ENCODE results near the gene UTP15.

UTP15 gene

DNA sequence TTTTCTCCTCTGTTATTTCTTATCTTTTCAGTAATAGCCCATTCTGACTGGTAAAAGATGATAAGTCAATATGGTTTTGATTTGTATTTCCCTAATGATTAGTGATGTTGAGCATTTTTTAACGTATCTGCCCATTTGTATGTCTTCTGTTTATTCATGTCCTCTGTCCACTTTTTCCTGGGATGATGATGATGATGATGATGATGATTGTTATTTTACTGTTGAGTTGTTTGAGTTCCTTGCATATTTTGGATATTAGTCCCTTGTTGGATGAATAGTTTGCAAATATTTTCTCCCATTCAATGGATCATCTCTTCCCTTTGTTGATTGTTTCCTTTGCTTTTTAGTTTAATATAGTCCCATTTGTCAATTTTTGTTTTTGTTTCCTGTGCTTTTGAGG, 27.0 kb downstream of the UTP15 start:
- H3K4me1 Mint-ChIP-seq (ENCODE audit: low read depth): no peaks in the 10 kb centered on the region
- H3K9me3 Mint-ChIP-seq: no peaks in the 10 kb centered on the region
- H3K36me3 Mint-ChIP-seq (ENCODE audit: low read depth): no peaks in the 10 kb centered on the region
- intact Hi-C loops (cut with micrococcal nuclease): loop anchor here (5.0 kb wide), 1 partner anchor 1055 kb away; no protein-coding TSS in a partner anchor
- H3K27me3 Mint-ChIP-seq: no peaks in the 10 kb centered on the region
- no peak overlapping the region for H3K27ac Mint-ChIP-seq
- H3K4me3 Mint-ChIP-seq: no peak overlapping the region

DNA sequence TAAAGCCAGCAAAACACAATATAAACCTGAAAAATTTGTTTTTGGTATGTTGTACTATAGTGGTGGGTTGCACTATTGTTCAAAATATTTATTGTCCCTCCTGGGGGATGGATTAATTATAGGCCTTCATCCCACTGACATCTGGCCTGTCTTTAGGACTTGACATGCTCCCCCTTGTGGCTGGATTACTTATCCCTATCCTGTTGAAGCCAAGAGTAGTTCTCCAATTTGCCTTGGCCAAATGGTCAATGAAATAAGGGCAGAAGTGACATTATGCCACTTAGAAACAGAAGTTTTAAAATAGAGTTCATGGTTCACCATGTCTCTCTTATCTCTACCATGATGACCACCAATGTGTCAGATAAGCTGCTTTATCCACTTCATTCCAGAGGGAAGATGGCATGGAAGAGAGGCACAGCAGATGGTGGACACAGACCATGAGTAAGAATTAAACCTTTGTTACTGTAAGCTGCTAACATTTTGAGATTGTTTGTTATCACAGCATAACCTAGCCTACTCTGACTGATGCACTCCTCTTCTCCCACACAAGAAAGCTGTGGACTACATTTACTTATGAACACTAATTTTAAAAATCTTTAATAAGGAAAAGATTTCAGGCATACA, 31.3 kb downstream of the UTP15 start:
- Mint-ChIP-seq H3K27me3 (peaks cover 1% of the 10 kb centered on the region), H3K36me3 (ENCODE audit: low read depth) (no peaks in the 10 kb centered on the region), H3K9me3 (peaks cover 10% of the 10 kb centered on the region), H3K4me3 (no peak overlapping the region), H3K4me1 (ENCODE audit: low read depth) (no peaks in the 10 kb centered on the region), H3K27ac (no peak overlapping the region)
- intact Hi-C loops (cut with micrococcal nuclease): no loop called here

DNA sequence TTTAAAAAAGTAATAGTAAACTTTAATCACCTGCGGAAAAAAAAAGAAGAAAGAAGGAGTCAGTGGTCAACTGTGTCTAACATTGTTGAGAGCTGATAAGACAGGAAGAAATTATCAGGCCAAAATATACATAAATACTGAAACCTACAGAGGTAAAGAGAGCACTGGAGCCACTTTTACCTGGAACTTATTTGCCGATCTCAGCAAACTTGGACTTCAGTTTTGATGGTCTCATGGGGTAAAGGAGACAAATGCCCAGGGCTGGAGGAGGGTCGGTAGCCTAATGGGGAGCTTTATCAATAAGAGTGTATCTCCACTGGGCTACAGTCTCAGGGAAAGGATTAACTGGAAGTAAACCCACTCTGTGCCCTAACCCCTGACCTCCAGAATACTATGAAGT, 33.8 kb downstream of the UTP15 start:
- no peak overlapping the region for H3K4me3 Mint-ChIP-seq
- H3K4me1 Mint-ChIP-seq (ENCODE audit: low read depth): no peaks in the 10 kb centered on the region
- H3K36me3 Mint-ChIP-seq (ENCODE audit: low read depth): no peaks in the 10 kb centered on the region
- H3K27me3 Mint-ChIP-seq: peaks cover 1% of the 10 kb centered on the region
- peaks cover 14% of the 10 kb centered on the region for H3K9me3 Mint-ChIP-seq
- intact Hi-C loops (cut with micrococcal nuclease): no loop called here
- no peak overlapping the region for H3K27ac Mint-ChIP-seq

DNA sequence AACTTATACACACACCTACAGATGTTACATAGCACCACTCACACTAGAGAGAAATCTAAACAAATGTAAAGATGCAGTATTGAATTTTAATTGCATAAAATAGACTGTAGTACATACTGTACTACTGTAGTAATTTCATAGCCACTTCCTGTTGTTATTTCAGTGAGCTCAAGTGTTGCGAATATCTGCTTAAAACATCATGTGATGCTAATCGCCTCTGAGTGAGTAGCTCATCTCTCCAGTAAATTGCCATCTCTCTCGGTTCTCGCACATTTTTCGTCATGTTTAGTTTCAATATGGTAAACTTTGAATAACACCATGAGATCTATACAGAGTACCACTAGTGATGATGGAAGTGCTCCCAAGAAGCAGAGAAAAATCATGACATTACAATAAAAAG, 38.5 kb downstream of the UTP15 start:
- intact Hi-C loops (cut with micrococcal nuclease): no loop called here
- Mint-ChIP-seq H3K27me3 (no peaks in the 10 kb centered on the region), H3K4me3 (no peak overlapping the region), H3K27ac (no peak overlapping the region), H3K9me3 (peaks cover 14% of the 10 kb centered on the region), H3K4me1 (ENCODE audit: low read depth) (no peaks in the 10 kb centered on the region), H3K36me3 (ENCODE audit: low read depth) (no peaks in the 10 kb centered on the region)

DNA sequence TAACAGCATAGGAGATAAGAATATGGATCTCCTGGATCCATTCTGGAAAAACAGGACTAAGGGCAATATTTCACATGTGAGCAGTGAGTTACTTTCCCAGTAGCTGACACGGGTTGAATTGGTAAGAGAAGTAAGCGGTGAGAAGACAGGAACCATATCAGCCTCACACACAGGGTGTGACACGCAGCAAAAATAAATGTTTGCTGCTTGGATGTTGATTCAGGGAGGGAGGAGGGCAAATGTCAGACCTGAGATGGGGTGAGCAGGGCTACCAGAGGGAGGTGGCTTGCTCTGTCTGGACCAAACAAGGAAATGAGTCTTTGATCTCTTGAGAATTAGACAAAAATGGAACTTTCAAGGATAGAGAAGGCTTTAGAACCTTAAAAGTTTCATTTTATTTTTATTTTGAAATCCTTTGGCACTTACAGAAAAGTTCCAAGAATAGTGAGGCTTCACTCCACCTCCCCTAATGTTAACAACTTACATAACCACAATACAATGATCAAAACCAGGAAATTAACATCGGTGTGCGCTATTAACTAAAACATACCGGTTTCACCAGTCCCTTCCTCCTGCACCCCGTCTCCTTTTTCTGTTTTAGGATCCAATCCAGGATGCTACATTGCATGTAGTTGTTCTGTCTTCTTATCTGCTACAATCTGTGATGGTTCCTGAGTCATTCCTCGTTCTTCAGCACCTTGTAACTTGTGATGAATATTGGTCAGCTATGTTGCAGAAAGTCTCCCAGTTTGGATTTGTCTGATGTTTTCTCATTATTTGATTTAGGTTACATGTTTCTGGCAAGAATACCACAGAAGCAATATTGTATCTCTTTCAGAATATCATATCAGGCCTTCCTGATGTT, 39.9 kb downstream of the UTP15 start:
- Mint-ChIP-seq H3K27me3 (no peaks in the 10 kb centered on the region), H3K36me3 (ENCODE audit: low read depth) (no peaks in the 10 kb centered on the region), H3K9me3 (peaks cover 14% of the 10 kb centered on the region), H3K27ac (no peak overlapping the region), H3K4me3 (no peak overlapping the region), H3K4me1 (ENCODE audit: low read depth) (no peaks in the 10 kb centered on the region)
- intact Hi-C loops (cut with micrococcal nuclease): no loop called here

DNA sequence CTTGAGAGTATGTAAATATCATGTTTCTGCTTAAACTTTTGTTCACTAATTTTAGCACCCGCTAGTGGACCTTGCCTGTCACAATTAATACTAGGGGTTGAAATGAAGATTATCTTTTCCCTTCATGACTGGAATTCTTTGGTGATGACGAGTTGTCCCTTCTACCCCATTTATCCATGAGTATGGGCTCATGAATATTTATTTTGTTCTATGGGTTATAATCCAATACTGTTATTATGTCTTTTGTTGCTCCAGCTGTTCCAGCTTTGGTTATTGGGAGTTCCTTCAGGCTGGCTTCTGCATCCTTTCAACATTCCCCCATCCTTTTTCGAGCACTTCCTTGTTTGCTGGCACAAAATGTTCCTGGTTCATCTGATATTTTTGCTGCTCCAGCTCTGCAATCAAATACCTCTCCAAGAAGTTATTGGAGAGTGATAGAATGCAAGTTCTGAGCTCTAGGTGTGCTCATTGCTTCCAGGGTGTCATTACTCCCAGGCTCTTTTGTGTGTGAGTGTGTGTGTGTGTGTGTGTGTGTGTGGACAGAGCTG, 40.7 kb downstream of the UTP15 start:
- H3K9me3 Mint-ChIP-seq: peaks cover 18% of the 10 kb centered on the region
- H3K4me1 Mint-ChIP-seq (ENCODE audit: low read depth): no peaks in the 10 kb centered on the region
- intact Hi-C loops (cut with micrococcal nuclease): no loop called here
- no peaks in the 10 kb centered on the region for H3K27me3 Mint-ChIP-seq
- no peaks in the 10 kb centered on the region for H3K36me3 Mint-ChIP-seq (ENCODE audit: low read depth)
- no peak overlapping the region for H3K4me3 Mint-ChIP-seq
- no peak overlapping the region for H3K27ac Mint-ChIP-seq

DNA sequence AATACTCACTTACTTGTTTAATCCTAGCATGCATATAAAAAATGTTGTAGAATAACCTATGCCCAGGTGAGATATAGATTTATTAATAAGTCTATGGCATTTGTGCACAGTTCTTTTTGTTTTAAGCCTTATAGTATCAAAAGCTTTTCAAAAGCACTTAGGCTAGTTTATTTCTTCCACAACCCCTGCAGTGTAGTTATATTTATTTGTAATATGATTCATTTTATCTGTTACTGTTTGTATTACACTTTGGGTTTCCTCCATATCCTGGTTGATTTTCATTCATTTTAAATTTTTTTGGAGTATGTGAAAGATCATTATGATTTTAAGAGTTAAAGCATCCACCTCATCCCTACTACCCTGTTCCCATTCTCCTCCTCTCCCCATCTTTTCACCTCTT, 41.7 kb downstream of the UTP15 start:
- peaks cover 2% of the 10 kb centered on the region for H3K27me3 Mint-ChIP-seq
- H3K4me3 Mint-ChIP-seq: no peak overlapping the region
- intact Hi-C loops (cut with micrococcal nuclease): no loop called here
- H3K4me1 Mint-ChIP-seq (ENCODE audit: low read depth): no peaks in the 10 kb centered on the region
- H3K9me3 Mint-ChIP-seq: peaks cover 9% of the 10 kb centered on the region
- H3K27ac Mint-ChIP-seq: no peak overlapping the region
- no peaks in the 10 kb centered on the region for H3K36me3 Mint-ChIP-seq (ENCODE audit: low read depth)

DNA sequence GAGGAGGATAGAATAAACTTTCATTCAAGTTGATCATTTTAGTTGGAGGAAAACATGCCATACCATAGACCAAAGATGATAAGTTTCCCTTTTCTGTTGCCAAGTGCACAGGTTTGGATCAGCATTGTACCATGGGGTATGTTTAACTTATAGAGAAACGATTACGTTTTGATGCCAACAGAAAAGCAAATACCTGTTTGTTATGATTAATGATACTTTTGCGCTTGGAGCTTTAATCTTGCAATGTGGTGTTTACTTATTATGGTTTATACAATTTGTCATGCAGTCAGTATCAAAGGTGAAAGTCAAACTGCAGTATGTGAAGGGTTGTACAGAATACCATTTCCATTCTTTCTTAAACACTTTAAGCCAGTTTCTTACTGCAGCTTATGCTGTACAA, 47.3 kb downstream of the UTP15 start:
- intact Hi-C loops (cut with micrococcal nuclease): no loop called here
- H3K27me3 Mint-ChIP-seq: peaks cover 2% of the 10 kb centered on the region
- H3K4me1 Mint-ChIP-seq (ENCODE audit: low read depth): no peaks in the 10 kb centered on the region
- no peak overlapping the region for H3K4me3 Mint-ChIP-seq
- H3K9me3 Mint-ChIP-seq: peaks cover 9% of the 10 kb centered on the region
- no peak overlapping the region for H3K27ac Mint-ChIP-seq
- H3K36me3 Mint-ChIP-seq (ENCODE audit: low read depth): no peaks in the 10 kb centered on the region

DNA sequence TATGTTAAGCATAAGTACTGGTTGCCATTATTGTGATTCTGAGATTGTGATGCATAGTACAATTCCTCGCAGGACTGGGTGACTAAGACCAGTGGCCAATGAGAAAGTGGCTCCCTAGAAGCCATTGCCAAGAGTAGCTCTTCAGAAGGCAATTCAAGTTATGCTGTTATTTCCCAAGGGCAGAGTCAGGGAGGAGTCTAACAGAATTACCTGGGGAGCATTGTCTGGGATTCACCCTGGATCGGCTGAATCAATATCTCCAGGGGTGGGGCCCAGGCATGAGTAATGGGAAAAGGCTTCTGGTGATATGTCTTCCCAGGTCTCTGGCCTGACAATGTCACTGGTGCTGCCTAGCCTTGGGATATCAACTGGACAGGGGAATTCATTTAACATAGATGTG, 49.5 kb downstream of the UTP15 start:
- Mint-ChIP-seq H3K27me3 (peaks cover 2% of the 10 kb centered on the region), H3K4me1 (ENCODE audit: low read depth) (no peaks in the 10 kb centered on the region), H3K9me3 (peaks cover 9% of the 10 kb centered on the region), H3K36me3 (ENCODE audit: low read depth) (no peaks in the 10 kb centered on the region), H3K4me3 (no peak overlapping the region), H3K27ac (no peak overlapping the region)
- intact Hi-C loops (cut with micrococcal nuclease): no loop called here

DNA sequence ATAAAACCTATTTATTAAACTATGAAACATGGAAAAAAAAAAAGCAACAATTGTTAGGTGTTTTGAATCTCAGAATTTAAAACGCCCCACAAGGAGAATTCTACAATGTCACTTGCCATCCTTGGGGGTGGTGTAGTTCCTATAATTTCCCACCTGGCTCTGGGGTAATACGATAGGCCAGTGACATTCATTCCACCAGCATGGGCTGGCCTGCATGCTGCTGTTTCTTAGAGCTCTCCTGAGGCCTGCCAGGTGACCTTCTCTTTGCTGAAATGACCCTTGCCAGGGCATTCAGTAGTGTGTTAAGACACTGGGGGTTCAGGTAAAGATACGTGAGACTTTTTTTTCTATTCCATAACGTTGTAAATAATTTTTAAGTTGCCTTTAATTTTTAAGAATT, 50.4 kb downstream of the UTP15 start:
- no peaks in the 10 kb centered on the region for H3K4me1 Mint-ChIP-seq (ENCODE audit: low read depth)
- no peaks in the 10 kb centered on the region for H3K36me3 Mint-ChIP-seq (ENCODE audit: low read depth)
- H3K27me3 Mint-ChIP-seq: peaks cover 3% of the 10 kb centered on the region
- no peak overlapping the region for H3K27ac Mint-ChIP-seq
- intact Hi-C loops (cut with micrococcal nuclease): no loop called here
- no peak overlapping the region for H3K4me3 Mint-ChIP-seq
- peaks cover 3% of the 10 kb centered on the region for H3K9me3 Mint-ChIP-seq

DNA sequence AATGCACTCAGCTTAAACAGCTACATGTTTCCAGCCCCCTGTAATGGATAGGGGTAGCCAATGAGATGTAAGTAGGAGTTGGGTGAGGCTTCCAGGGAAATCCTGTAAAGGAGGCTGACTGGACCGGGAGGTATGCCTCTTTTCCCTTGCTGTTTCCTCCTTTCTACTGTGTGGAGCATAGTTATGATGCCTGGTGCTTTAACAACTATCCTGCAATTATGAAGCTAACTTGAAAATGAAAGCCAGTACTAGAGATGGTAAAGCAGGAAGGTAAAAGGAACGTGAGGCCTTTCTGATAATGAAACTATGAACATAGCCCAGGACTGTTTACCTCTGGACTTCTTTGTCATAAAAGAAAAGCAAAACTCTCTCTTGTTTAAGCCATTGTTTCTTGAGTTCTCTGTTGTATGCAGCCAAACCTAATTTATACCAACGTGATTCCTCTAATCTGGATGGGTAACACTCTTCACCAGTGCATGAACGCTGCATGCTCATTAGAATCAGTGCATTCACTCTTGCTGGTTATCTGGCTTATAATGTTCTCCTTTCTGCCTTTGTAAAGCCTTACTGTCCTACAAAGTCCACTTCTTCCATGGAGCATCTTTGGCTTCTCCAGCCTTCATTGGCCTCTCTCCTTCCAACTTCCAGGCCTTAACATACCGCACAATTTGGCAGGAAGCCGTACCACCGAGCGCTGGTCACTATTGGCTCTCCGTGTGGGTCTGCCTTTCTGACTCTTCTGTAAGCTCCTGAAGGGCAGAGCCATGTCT, 52.2 kb downstream of the UTP15 start:
- Mint-ChIP-seq H3K27ac (no peak overlapping the region), H3K27me3 (peaks cover 1% of the 10 kb centered on the region), H3K36me3 (ENCODE audit: low read depth) (no peaks in the 10 kb centered on the region), H3K4me3 (no peak overlapping the region), H3K9me3 (no peaks in the 10 kb centered on the region), H3K4me1 (ENCODE audit: low read depth) (no peaks in the 10 kb centered on the region)
- intact Hi-C loops (cut with micrococcal nuclease): no loop called here

DNA sequence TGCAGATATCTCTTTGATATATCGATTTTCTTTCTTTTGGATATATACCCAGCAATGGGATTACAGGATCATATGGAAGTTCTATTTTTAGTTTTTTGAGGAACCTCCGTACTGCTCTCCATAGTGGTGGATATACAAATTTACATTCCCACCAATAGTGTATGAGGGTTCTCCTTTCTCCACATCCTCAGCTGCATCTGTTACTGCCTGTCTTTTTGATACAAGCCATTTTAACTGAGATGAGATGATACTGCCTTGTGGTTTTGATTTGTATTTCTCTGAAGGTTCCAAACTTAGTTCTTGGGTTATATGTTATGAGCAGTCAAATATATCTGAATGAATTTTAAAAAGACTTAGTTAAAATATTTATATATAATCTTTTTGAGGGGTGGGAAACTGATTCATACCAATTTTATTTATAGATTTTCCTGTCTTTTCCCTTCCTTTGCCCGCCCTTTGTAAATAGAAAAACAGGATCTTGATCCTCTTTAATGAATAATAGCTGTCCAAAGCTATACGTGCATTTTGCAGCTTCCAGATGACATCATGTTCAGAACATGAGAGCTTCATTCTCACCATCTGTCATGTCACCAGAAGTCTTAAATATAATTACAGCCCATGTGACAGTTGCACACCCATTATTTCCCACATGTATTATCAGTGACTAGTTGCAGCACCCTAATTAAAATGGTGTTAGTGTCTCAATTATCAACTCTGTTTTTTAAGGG, 54.2 kb downstream of the UTP15 start:
- Mint-ChIP-seq H3K36me3 (ENCODE audit: low read depth) (no peaks in the 10 kb centered on the region), H3K4me3 (no peak overlapping the region), H3K27me3 (peaks cover 8% of the 10 kb centered on the region), H3K9me3 (no peaks in the 10 kb centered on the region), H3K27ac (no peak overlapping the region), H3K4me1 (ENCODE audit: low read depth) (no peaks in the 10 kb centered on the region)
- intact Hi-C loops (cut with micrococcal nuclease): no loop called here

DNA sequence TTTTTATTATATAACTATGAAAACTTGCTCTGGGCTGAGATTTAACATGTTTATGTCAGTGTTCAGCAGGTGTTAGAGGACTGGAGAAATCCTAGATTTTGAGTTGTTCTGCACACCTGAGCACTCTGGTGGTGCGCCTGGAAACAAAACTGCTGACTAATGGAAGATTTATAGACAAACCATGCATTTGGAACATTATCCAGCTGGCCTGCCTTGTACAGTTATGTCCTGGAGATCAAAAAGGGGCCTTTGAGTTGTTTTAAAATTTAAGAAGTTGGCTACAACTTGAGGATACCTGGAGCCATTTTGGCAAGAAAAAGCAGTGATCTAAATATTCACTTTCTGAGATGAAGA, 54.8 kb downstream of the UTP15 start:
- no peaks in the 10 kb centered on the region for H3K4me1 Mint-ChIP-seq (ENCODE audit: low read depth)
- no peak overlapping the region for H3K27ac Mint-ChIP-seq
- intact Hi-C loops (cut with micrococcal nuclease): no loop called here
- H3K36me3 Mint-ChIP-seq (ENCODE audit: low read depth): no peaks in the 10 kb centered on the region
- peaks cover 12% of the 10 kb centered on the region for H3K27me3 Mint-ChIP-seq
- no peaks in the 10 kb centered on the region for H3K9me3 Mint-ChIP-seq
- H3K4me3 Mint-ChIP-seq: no peak overlapping the region

Measured in dendritic cell treated with granulocyte-macrophage colony-stimulating factor and Interleukin-4, amounts not matched to agents 40 ng/mL and 50 ng/mL, for 4 days (primary cell).